Measurements from ENCODE around the gene PLK3. TPM values are rescaled to one million over a fixed set of nuclear protein-coding genes. Genes with fewer than 3 reads are reported as not detected.

Gene PLK3
- total RNA-seq, 4 donors from 2014 or later: 12.4 to 87.2 (median 16.3) TPM

DNA sequence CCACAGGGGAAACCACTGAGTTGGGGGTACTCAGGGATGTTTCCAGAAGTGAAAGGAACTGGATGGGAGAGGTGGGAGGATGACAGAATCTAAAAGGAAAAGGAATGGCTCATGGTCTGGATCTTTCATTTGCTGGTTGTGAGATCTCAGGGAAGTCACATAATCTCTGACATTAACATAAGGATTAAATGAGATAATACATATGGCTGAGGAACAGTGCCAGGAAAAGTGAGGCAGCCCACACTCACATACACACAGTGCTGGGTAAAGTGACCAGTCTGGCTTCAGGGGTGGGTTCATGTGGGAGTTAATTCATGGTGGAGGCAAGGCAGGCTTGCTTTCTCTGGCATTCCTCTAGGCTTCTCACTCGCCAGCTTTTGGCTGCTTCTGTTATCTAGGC lies 46.8 kb downstream of the PLK3 start:
- intact Hi-C loops (cut with DNase I; ENCODE audit: low total_unique reads) (no loop called here), in situ Hi-C loops (cut with MboI; ENCODE audit: low pct_ligation_motif_present in 1 of 4, low pct_unique_long_range_greater_than_20kb in 1 of 4, low sequenced_read_pairs in 3 of 4) (loop anchor here in 3 of 4 donors (25.0 kb wide), 3 partner anchors 165 to 640 kb away; partner anchors contain the start of genes HECTD3 (in 1 of the 3), TESK2 (in 1 of the 3) and UROD (in 1 of the 3))
- Histone ChIP-seq H3K4me3 (no peak overlapping the region), H3K9me3 (no peaks in the 10 kb centered on the region), H3K36me3 (no peaks in the 10 kb centered on the region), H3K27me3 (peaks cover 3% of the 10 kb centered on the region), H3K4me1 (peaks cover 4 to 14% (median 9%) of the 10 kb centered on the region in 4 donors), H3K27ac (no peak overlapping the region)
- WGBS, 2 donors (ENCODE audit: low coverage in 1 of 2): 93% methylated on average over 1 of the region's 1 CpG; no CpG with 5 or more reads in 1 of the 2 donors
- DNase-seq: no peak
- TF ChIP-seq, protein P1, sequence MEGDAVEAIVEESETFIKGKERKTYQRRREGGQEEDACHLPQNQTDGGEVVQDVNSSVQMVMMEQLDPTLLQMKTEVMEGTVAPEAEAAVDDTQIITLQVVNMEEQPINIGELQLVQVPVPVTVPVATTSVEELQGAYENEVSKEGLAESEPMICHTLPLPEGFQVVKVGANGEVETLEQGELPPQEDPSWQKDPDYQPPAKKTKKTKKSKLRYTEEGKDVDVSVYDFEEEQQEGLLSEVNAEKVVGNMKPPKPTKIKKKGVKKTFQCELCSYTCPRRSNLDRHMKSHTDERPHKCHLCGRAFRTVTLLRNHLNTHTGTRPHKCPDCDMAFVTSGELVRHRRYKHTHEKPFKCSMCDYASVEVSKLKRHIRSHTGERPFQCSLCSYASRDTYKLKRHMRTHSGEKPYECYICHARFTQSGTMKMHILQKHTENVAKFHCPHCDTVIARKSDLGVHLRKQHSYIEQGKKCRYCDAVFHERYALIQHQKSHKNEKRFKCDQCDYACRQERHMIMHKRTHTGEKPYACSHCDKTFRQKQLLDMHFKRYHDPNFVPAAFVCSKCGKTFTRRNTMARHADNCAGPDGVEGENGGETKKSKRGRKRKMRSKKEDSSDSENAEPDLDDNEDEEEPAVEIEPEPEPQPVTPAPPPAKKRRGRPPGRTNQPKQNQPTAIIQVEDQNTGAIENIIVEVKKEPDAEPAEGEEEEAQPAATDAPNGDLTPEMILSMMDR (IDR thresholded peaks at IDR 0.05): no peak
- no peak for TF ChIP-seq EP300 (IDR thresholded peaks at IDR 0.05; ENCODE audit: low read depth)
- TF ChIP-seq POLR2AphosphoS5 (IDR thresholded peaks at IDR 0.05): no peak
- no peak for TF ChIP-seq POLR2A (IDR thresholded peaks at IDR 0.05)

DNA sequence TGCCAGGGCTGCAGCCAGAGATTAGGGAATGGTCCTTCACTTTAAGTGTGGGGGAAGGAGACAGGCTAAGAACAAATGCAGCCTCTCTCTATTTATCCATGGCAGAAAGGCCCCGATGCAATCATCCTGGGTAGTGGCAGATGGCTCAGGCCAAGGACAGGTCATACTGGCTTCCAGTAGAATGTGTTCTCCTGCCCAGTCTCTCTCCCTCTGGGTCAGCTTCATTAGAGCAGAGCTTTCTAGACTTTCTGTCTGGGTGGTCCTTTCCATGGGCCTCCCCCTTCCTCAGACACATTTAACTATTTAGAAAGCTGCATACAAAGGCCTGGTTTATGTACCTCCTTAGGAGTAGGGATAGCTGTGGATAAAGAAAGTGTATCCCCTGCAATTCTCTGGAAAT lies 47.7 kb downstream of the PLK3 start:
- Histone ChIP-seq H3K9me3 (no peaks in the 10 kb centered on the region), H3K27ac (no peak overlapping the region), H3K27me3 (peaks cover under 1% of the 10 kb centered on the region), H3K36me3 (no peaks in the 10 kb centered on the region), H3K4me3 (no peak overlapping the region), H3K4me1 (peaks cover 2 to 12% (median 6%) of the 10 kb centered on the region in 4 donors)
- in situ Hi-C loops (cut with MboI; ENCODE audit: low pct_ligation_motif_present in 1 of 4, low pct_unique_long_range_greater_than_20kb in 1 of 4, low sequenced_read_pairs in 3 of 4): loop anchor here in 3 of 4 donors (25.0 kb wide), 3 partner anchors 164 to 639 kb away; partner anchors contain the start of genes HECTD3 (in 1 of the 3), TESK2 (in 1 of the 3) and UROD (in 1 of the 3)
- DNase-seq: no peak
- intact Hi-C loops (cut with DNase I; ENCODE audit: low total_unique reads): no loop called here
- 80% methylated on average over 1 of the region's 1 CpG; no CpG with 5 or more reads in 1 of the 2 donors for WGBS, 2 donors (ENCODE audit: low coverage in 1 of 2)
- TF ChIP-seq EP300 (IDR thresholded peaks at IDR 0.05; ENCODE audit: low read depth) (no peak), POLR2A (IDR thresholded peaks at IDR 0.05) (no peak), POLR2AphosphoS5 (IDR thresholded peaks at IDR 0.05) (no peak)
- TF ChIP-seq, protein P1 (IDR thresholded peaks at IDR 0.05): no peak

DNA sequence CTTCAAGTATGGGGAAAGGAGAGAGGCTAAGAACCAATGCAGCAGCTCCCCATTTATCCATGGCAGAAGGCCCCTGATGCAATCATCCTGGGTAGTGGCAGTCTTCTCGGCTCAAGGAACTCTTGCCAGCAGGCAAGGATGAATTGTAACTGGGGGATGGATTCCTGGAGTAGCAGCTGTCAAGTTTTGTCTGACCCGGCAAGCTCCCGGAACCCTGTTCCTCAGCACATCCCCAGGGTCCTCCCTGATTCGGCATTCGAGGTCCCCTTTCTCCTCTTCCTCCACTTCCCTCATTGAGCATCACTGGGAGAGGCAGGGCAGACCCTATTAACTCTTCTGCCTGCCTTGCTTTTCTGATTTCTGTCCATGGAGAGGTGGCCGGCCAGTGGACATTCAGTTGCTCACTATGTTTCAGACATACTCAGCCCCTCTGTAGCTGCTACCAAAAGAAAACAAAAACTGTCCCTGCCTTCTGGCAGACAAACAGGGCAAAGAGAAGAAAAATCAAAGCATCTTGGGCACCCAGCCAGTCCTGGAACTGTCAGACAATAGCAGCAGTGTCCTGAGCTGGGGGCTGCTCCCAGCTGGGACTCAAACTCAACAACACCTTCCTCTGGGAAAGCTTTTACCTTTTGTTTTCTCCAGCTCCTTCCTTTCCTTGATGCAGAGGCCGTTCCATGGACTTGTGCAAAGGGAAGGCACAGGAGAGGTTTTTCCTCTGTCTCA lies 48.4 kb downstream of the PLK3 start:
- H3K4me3 ChIP-seq: no peak overlapping the region
- H3K27me3 ChIP-seq: no peaks in the 10 kb centered on the region
- H3K4me1 ChIP-seq: peaks cover 0 to 4% (median 0%) of the 10 kb centered on the region in 4 donors
- WGBS, 2 donors (ENCODE audit: low coverage in 1 of 2): 80 to 87% methylated on average over 1 to 7 of the region's 7 CpGs
- no peaks in the 10 kb centered on the region for H3K36me3 ChIP-seq
- no peak for DNase-seq
- intact Hi-C loops (cut with DNase I; ENCODE audit: low total_unique reads): no loop called here
- H3K9me3 ChIP-seq: no peaks in the 10 kb centered on the region
- TF ChIP-seq, protein P1 (IDR thresholded peaks at IDR 0.05): no peak
- TF ChIP-seq POLR2AphosphoS5 (IDR thresholded peaks at IDR 0.05) (no peak), EP300 (IDR thresholded peaks at IDR 0.05; ENCODE audit: low read depth) (no peak), POLR2A (IDR thresholded peaks at IDR 0.05) (no peak)
- in situ Hi-C loops (cut with MboI; ENCODE audit: low pct_ligation_motif_present in 1 of 4, low pct_unique_long_range_greater_than_20kb in 1 of 4, low sequenced_read_pairs in 3 of 4): loop anchor here in 3 of 4 donors (25.0 kb wide), 3 partner anchors 164 to 639 kb away; partner anchors contain the start of genes HECTD3 (in 1 of the 3), TESK2 (in 1 of the 3) and UROD (in 1 of the 3)
- no peak overlapping the region for H3K27ac ChIP-seq

DNA sequence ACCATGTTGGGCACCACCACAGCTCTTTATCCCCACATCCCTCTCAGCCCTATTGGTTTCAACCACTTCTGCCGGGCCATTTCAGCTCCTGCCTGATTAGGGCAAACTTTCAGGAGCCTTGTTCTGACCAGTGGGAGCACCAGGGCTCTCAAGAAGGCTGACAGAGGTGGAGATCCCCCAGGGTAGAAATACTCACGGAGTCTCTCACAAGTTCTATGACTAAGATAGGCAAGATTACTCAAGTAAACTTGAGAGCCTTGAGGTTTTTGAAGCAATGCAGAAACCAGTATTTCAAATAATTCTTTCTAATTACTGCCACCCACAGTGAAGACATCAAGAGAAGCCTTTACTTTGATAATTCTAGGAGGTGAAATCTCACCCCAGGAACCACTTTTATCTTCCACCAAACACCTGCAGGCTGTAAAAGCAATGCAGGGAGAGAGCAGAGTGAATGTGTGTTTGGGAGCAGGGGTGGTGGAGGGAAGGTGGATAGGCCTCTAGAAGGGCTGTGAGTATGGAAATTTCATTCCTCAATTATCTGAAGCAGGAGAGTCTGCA lies 49.5 kb downstream of the PLK3 start:
- Histone ChIP-seq H3K4me3 (no peak overlapping the region), H3K4me1 (peaks cover 0 to 3% (median 0%) of the 10 kb centered on the region in 4 donors), H3K36me3 (no peaks in the 10 kb centered on the region), H3K9me3 (no peaks in the 10 kb centered on the region), H3K27ac (no peak overlapping the region), H3K27me3 (no peaks in the 10 kb centered on the region)
- TF ChIP-seq EP300 (IDR thresholded peaks at IDR 0.05; ENCODE audit: low read depth) (no peak), POLR2A (IDR thresholded peaks at IDR 0.05) (no peak), POLR2AphosphoS5 (IDR thresholded peaks at IDR 0.05) (no peak)
- TF ChIP-seq, protein P1 (IDR thresholded peaks at IDR 0.05): no peak
- intact Hi-C loops (cut with DNase I; ENCODE audit: low total_unique reads): no loop called here
- DNase-seq: no peak
- 86 to 100% methylated on average over 1 to 2 of the region's 2 CpGs for WGBS, 2 donors (ENCODE audit: low coverage in 1 of 2)
- in situ Hi-C loops (cut with MboI; ENCODE audit: low pct_ligation_motif_present in 1 of 4, low pct_unique_long_range_greater_than_20kb in 1 of 4, low sequenced_read_pairs in 3 of 4): loop anchor here in 3 of 4 donors (25.0 kb wide), 3 partner anchors 163 to 638 kb away; partner anchors contain the start of genes HECTD3 (in 1 of the 3), TESK2 (in 1 of the 3) and UROD (in 1 of the 3)

Measured in transverse colon (tissue), 4 donors.